KOPT-K1 (cell line): ENCODE results near the gene PZP.
"Not testable (repeated sequence)": the region's sequence is repeated elsewhere in the genome, so short reads cannot be mapped to it uniquely, and the experiment has no call there.

ENCODE experiments used
- H3K27ac ChIP-seq: fragments of 200-600 bp; sonication (generic); 2 replicates; pipeline ENCODE4 v1.5.1; 2016; ENCODE audit warnings: antibody characterized with exemption, mild to moderate bottlenecking, low read depth, low read length; ENCODE audit not compliant: poor library complexity, severe bottlenecking
- H3K36me3 ChIP-seq: fragments of 200-600 bp; sonication (generic); 2 replicates; pipeline ENCODE4 v1.5.1; 2017; ENCODE audit warnings: antibody characterized with exemption, mild to moderate bottlenecking, low read length, moderate library complexity; ENCODE audit not compliant: insufficient read depth
- H3K9me3 ChIP-seq: fragments of 200-600 bp; sonication (generic); 2 replicates; pipeline ENCODE4 v1.5.1; 2017; ENCODE audit warnings: antibody characterized with exemption, low read length, mild to moderate bottlenecking; ENCODE audit not compliant: insufficient read depth, poor library complexity, severe bottlenecking

The PZP gene

GRCh38 chr12:9147461-9147860 lies 60.7 kb downstream of the PZP start:
- H3K9me3 ChIP-seq, result peaks cover 5% of the 10 kb centered on the region
- no peaks in the 10 kb centered on the region for H3K36me3 ChIP-seq
- H3K27ac ChIP-seq, result no peak overlapping the region

- Histone ChIP-seq H3K9me3 (peaks cover 5% of the 10 kb centered on the region), H3K27ac (no peak overlapping the region), H3K36me3 (no peaks in the 10 kb centered on the region)
Observed at GRCh38 chr12:9144730-9145106, 63.5 kb downstream of the PZP start.

- no peak overlapping the region for H3K27ac ChIP-seq
- peaks cover 5% of the 10 kb centered on the region for H3K9me3 ChIP-seq
- no peaks in the 10 kb centered on the region for H3K36me3 ChIP-seq
Observed at GRCh38 chr12:9143929-9144729, 64.1 kb downstream of the PZP start.

GRCh38 chr12:9143137-9143536 lies 65.1 kb downstream of the PZP start:
- Histone ChIP-seq H3K27ac (no peak overlapping the region), H3K36me3 (no peaks in the 10 kb centered on the region), H3K9me3 (peaks cover 5% of the 10 kb centered on the region)

DNA sequence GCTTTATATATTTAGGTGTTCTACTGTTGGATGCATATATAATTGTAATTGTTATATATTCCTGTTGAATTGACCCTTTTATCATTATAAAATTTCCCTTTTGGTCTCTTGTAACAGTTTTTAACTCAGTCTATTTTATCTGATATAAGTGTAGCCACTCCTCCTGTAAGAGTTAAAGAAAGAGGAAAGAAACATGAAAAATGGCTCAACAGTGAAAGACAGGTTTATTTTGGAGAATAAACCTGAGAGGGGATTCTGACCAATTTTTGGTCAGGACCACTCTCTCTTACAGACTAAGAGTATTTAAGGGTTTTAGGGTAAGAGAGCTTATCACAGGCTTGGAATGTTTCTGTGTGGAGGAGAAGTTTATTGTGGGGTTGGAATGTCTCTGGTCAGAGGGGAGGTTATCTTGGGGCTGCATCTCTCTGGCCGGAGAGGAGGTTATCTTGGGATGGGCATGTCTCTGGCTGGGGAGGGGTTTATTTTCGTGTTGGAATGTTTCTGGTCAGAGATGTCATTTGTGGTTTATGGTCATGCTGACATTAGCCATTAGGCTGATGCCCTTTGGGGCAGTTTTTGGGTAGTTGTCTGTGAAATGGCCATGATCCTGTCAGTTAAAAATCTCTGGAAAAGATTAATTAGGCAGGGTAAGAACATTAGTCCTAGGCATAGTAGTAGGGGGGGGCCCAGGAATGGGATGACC lies 68.5 kb downstream of the PZP start:
- not testable (repeated sequence) for H3K9me3 ChIP-seq, H3K27ac ChIP-seq

DNA sequence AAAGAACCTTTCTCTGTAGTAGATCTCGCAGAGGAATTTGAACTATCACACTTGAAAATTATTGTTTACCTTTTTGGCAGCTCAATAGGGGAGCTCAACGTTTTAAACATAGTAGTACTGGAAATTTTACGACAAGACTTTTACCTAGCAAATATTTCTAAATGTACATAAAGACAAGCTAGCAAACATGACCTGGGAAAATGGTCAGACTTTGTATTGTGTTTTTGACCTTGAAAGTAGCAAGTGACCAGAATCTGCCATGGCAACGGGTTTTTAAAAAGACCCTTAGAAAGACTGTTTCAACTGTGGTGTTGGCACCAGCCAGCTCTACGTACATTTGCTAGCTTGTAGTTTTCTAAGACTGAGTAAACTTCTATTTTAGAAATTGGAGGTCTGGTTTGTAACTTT lies 72.3 kb downstream of the PZP start:
- no peak overlapping the region for H3K27ac ChIP-seq
- no peaks in the 10 kb centered on the region for H3K36me3 ChIP-seq
- H3K9me3 ChIP-seq, result no peaks in the 10 kb centered on the region

More for the DNA sequence above, 68.5 kb downstream of the PZP start:
- H3K36me3 ChIP-seq, result not testable (repeated sequence)

DNA sequence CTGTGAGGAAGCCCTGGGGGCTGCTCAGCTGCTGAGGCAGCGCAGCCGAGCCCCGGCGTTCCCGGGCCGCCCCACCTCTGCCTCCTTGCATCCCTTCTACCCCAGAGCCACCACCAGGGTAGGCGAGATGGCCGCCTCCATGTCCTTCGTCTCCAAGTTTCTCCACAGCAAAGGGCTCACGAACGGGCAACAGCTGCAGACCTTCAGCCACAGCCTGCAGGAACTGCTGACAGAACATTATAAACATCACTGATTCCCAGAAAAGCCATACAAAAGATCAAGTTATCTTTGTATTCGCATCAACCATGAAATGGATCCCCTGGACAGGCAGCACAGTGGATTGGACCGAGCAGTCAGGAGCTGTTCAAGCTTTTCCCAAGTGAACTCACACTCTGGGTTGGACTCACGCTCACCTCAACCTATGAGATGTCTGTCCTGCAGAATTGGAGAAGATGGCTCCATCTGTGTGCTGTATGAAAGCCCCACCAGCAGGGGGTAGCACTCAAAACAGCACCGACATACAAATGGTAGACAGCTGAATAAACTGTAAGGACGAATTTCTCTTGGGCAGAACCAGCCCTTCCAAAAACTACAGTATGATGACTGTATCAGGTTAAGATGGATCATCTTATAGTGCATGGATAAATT lies 73.1 kb downstream of the PZP start:
- Histone ChIP-seq H3K9me3 (peaks cover 2% of the 10 kb centered on the region), H3K27ac (no peak overlapping the region), H3K36me3 (no peaks in the 10 kb centered on the region)

GRCh38 chr12:9133216-9133916 lies 74.8 kb downstream of the PZP start:
- Histone ChIP-seq H3K27ac (no peak overlapping the region), H3K36me3 (no peaks in the 10 kb centered on the region), H3K9me3 (peaks cover 6% of the 10 kb centered on the region)

- Histone ChIP-seq H3K9me3 (peaks cover 6% of the 10 kb centered on the region), H3K27ac (no peak overlapping the region), H3K36me3 (no peaks in the 10 kb centered on the region)
Observed at GRCh38 chr12:9132008-9132535, 76.1 kb downstream of the PZP start.

DNA sequence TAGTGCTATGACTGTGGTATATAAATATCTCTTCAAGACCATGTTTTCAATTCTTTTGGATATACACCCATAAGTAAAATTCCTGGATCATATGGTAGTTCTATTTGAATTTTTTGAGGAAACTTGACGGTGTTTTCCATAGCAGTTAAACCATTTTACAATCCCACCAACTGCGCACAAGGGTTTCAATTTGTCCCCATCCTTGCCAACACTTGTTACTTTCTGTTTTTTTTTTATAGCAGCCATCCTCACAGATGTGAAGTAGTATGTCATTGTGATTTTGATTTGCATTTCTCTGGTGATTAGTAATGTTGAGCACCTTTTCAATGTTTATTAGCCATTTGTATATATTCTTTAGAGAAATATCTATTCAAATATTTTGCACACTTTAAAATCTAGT lies 78.0 kb downstream of the PZP start:
- Histone ChIP-seq H3K27ac (no peak overlapping the region), H3K36me3 (no peaks in the 10 kb centered on the region), H3K9me3 (peaks cover 6% of the 10 kb centered on the region)

DNA sequence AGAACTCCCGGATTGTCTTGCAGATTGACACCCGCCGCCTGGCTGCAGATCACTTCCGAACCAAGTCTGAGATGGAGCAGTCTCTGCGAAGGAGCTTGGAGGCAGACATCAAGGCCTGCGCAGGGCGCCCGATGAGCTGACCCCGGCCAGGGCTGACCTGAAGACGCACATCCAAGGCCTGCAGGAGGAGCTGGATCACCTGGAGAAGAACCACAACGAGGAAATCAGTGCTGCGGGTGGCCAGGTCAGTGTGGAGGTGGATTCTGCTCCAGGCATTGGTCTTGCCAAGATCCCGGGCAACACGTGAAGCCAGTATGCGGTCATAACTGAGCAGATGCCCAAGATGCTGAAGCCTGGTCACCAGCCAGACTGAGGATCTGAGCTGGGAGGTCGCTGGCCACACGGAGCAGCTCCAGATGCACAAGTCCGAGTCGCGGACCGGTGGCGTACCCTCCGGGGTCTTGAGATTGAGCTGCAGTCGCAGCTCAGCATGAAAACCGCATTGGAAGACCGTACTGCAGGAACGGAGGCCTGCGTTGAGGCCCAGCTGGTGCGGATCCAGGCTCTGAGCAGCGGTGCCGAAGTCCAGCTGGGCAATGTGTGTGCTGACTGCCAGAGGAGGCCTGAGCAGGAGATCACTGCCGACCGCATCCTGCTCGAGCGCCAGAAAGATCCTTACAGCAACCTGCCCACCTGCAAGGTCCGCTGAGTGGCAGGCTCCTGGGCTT lies 80.1 kb downstream of the PZP start:
- Histone ChIP-seq H3K36me3 (no peaks in the 10 kb centered on the region), H3K9me3 (peaks cover 6% of the 10 kb centered on the region), H3K27ac (no peak overlapping the region)

DNA sequence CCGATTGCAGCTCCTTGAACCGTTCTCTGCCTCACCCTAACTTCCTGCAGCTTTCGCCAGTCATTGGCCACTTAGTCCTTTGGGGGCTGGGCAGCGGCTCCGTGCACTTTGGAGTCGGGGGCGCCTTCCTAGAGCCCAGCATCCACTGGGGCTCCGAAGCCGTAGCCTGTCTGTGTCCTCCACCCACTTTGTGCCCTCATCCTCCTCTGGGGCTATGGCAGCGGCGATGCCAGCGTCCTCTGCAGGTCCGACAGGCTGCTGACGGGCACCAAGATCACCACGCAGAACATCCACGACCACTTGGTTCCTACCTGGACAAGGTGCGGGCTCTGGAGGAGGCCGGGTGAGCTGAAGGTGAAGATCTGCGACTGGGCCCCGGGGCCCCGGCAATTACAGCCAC lies 80.7 kb downstream of the PZP start:
- Histone ChIP-seq H3K36me3 (no peaks in the 10 kb centered on the region), H3K27ac (no peak overlapping the region), H3K9me3 (peaks cover 6% of the 10 kb centered on the region)

GRCh38 chr12:9124383-9125031 lies 83.7 kb downstream of the PZP start:
- no peaks in the 10 kb centered on the region for H3K36me3 ChIP-seq
- no peak overlapping the region for H3K27ac ChIP-seq
- no peaks in the 10 kb centered on the region for H3K9me3 ChIP-seq

DNA sequence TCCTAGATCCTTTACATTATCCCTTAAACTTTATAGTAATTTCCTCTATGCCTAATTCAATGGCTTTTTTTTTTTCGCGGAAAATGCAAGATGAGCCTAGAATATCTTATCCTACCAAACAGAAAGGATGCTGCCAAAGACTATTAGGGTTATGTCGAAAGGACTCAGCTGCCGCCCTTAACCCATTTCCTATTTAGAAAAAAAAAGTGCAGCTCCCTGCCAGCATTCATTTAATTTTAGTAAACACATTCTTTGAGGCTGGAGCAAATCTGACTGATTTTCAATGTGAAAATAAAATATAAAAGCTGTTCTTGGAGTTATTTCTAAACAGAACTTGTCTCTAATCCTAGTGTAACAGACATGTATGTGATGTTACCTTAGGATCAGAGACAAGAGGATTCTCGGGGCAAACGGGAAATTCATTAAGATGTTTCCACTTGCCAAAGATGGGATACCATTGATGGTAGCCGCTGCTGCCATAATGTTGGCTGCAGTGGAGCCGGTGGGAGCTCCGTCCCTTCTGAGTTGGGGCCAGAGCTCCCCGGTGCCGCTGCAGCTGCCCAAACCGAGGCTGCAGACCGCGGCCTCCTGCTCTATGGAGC lies 84.3 kb downstream of the PZP start:
- no peak overlapping the region for H3K27ac ChIP-seq
- H3K9me3 ChIP-seq, result no peaks in the 10 kb centered on the region
- H3K36me3 ChIP-seq, result no peaks in the 10 kb centered on the region
